Right cardiac atrium (tissue), 5 donors: ENCODE results near the gene BPIFB3. TPM values are rescaled to one million over a fixed set of nuclear protein-coding genes. Genes with fewer than 3 reads are reported as not detected.

Experiments used
- ATAC-seq, 2 donors: fragments of 200-7000 bp; cut with Tn5 transposase; one replicate each; pipeline versions ENCODE4 v1.8.0 to v1.9.1; 2020; ENCODE audit warnings: moderate library complexity in 2 of 2, mild to moderate bottlenecking in 1 of 2
- DNase-seq, 3 donors: peaks; one replicate each; pipeline ENCODE4 v3.0.0-alpha.2; 2020
- H3K27ac ChIP-seq: one replicate; pipeline ENCODE4 v1.5.1; 2013; ENCODE audit warnings: mild to moderate bottlenecking, low read length, control low read depth, moderate library complexity
- H3K27me3 ChIP-seq: one replicate; pipeline ENCODE4 v1.6.1; 2013; ENCODE audit not compliant: control insufficient read depth, insufficient read depth
- H3K4me1 ChIP-seq: one replicate; pipeline ENCODE4 v1.6.1; 2013; ENCODE audit warnings: low read length; ENCODE audit not compliant: control insufficient read depth, insufficient read depth
- H3K4me3 ChIP-seq: one replicate; pipeline ENCODE4 v1.5.1; 2013; ENCODE audit warnings: low read length, control low read depth
- H3K9me3 ChIP-seq: one replicate; pipeline ENCODE4 v1.6.1; 2013; ENCODE audit warnings: low read length; ENCODE audit not compliant: control insufficient read depth
- WGBS: extraction: QIAGEN DNeasy Blood & Tissue Kit; methylation state at CpG from one replicate; pipeline ENCODE4 v1.1.7; 2013; 5-methylcytosine and 5-hydroxymethylcytosine counted together
- intact Hi-C, 4 donors: fragments of 100-400 bp; cut with DNase I; formaldehyde crosslinking; loops; one replicate each; pipeline versions ENCODE4 v1.11.0 to v1.14.0; 2022 to 2023
- polyA plus RNA-seq: library from polyadenylated mRNA; stranded (reverse); fragments of 200-250 nt; gene quantifications from one replicate; pipeline ENCODE4 v1.2.3, GENCODE V29; 2013
- total RNA-seq, 4 donors: library from RNA; stranded (reverse); fragmentation: NEBNext Ultra II Directional; extraction: Animal tissue kit (Norgen Biotek cat#: 25700); gene quantifications; one replicate each; pipeline ENCODE4 v1.2.1, GENCODE V29; 2021
- donor health status: healthy with polysubstance abuse.
- donor health status: DM: no; HTN: yes; CAD: no.
- donor health status: DM: no; HTN: no; CAD: no.
- donor health status: DM: no; HTN: yes; CAD: no; lungs with severe emphysema.
- donor health status: DM: yes; HTN: yes; CAD: no.

Gene BPIFB3
- total and polyA plus RNA-seq, 5 donors = not detected

GRCh38 chr20:33018169-33018931, 35.4 kb upstream of the BPIFB3 start:
- Histone ChIP-seq H3K9me3 (no peaks in the 10 kb centered on the region), H3K27me3 (no peaks in the 10 kb centered on the region), H3K4me1 (no peaks in the 10 kb centered on the region), H3K27ac (no peak overlapping the region), H3K4me3 (no peak overlapping the region)
- ATAC-seq (no peak), DNase-seq (no peak)
- 72% methylated on average over 14 of the region's 14 CpGs for WGBS
- intact Hi-C loops = no loop called here

- Histone ChIP-seq H3K4me1 (no peaks in the 10 kb centered on the region), H3K27ac (no peak overlapping the region), H3K9me3 (no peaks in the 10 kb centered on the region), H3K27me3 (no peaks in the 10 kb centered on the region), H3K4me3 (no peak overlapping the region)
- WGBS = 90% methylated on average over 23 of the region's 23 CpGs
- no peak for DNase-seq
- no peak for ATAC-seq
- intact Hi-C loops = no loop called here
Observed at GRCh38 chr20:33019465-33020277, 34.0 kb upstream of the BPIFB3 start.

GRCh38 chr20:33020278-33021161, 33.2 kb upstream of the BPIFB3 start:
- Histone ChIP-seq H3K27me3 (no peaks in the 10 kb centered on the region), H3K4me1 (no peaks in the 10 kb centered on the region), H3K4me3 (no peak overlapping the region), H3K27ac (no peak overlapping the region), H3K9me3 (no peaks in the 10 kb centered on the region)
- intact Hi-C loops = no loop called here
- no peak for ATAC-seq
- no peak for DNase-seq
- WGBS = 89% methylated on average over 18 of the region's 18 CpGs

- H3K9me3 ChIP-seq = no peaks in the 10 kb centered on the region
- intact Hi-C loops = no loop called here
- H3K4me3 ChIP-seq = no peak overlapping the region
- DNase-seq = no peak
- WGBS = 73% methylated on average over 3 of the region's 3 CpGs
- no peaks in the 10 kb centered on the region for H3K4me1 ChIP-seq
- H3K27me3 ChIP-seq = no peaks in the 10 kb centered on the region
- ATAC-seq = no peak
- H3K27ac ChIP-seq = no peak overlapping the region
Observed at GRCh38 chr20:33021879-33022278, 31.8 kb upstream of the BPIFB3 start.

GRCh38 chr20:33022289-33022688, 31.4 kb upstream of the BPIFB3 start:
- no peak overlapping the region for H3K4me3 ChIP-seq
- intact Hi-C loops = no loop called here
- no peaks in the 10 kb centered on the region for H3K4me1 ChIP-seq
- DNase-seq (no peak), ATAC-seq (no peak)
- no peaks in the 10 kb centered on the region for H3K27me3 ChIP-seq
- WGBS = 65% methylated on average over 4 of the region's 4 CpGs
- H3K9me3 ChIP-seq = no peaks in the 10 kb centered on the region
- H3K27ac ChIP-seq = no peak overlapping the region

- DNase-seq = no peak
- intact Hi-C loops = no loop called here
- no peak for ATAC-seq
Observed at GRCh38 chr20:33022694-33023438, 30.8 kb upstream of the BPIFB3 start.

GRCh38 chr20:33023439-33024242, 30.1 kb upstream of the BPIFB3 start:
- Histone ChIP-seq H3K4me1 (no peaks in the 10 kb centered on the region), H3K9me3 (no peaks in the 10 kb centered on the region), H3K4me3 (no peak overlapping the region), H3K27me3 (no peaks in the 10 kb centered on the region), H3K27ac (no peak overlapping the region)
- ATAC-seq = no peak
- intact Hi-C loops = no loop called here
- 67% methylated on average over 6 of the region's 6 CpGs for WGBS
- no peak for DNase-seq

More at GRCh38 chr20:33022694-33023438, 30.8 kb upstream of the BPIFB3 start:
- WGBS = 83% methylated on average over 7 of the region's 7 CpGs
- H3K27me3 ChIP-seq = no peaks in the 10 kb centered on the region
- H3K4me3 ChIP-seq = no peak overlapping the region
- H3K9me3 ChIP-seq = no peaks in the 10 kb centered on the region
- no peak overlapping the region for H3K27ac ChIP-seq
- no peaks in the 10 kb centered on the region for H3K4me1 ChIP-seq

GRCh38 chr20:33024243-33024560, 29.5 kb upstream of the BPIFB3 start:
- H3K4me3 ChIP-seq = no peak overlapping the region
- intact Hi-C loops = no loop called here
- no peaks in the 10 kb centered on the region for H3K4me1 ChIP-seq
- ATAC-seq (no peak), DNase-seq (no peak)
- H3K9me3 ChIP-seq = no peaks in the 10 kb centered on the region
- H3K27ac ChIP-seq = no peak overlapping the region
- no peaks in the 10 kb centered on the region for H3K27me3 ChIP-seq
- 63% methylated on average over 1 of the region's 1 CpG for WGBS

GRCh38 chr20:33024609-33025317, 28.9 kb upstream of the BPIFB3 start:
- Histone ChIP-seq H3K27me3 (no peaks in the 10 kb centered on the region), H3K27ac (no peak overlapping the region), H3K4me3 (no peak overlapping the region), H3K9me3 (no peaks in the 10 kb centered on the region), H3K4me1 (no peaks in the 10 kb centered on the region)
- ATAC-seq (no peak), DNase-seq (no peak)
- intact Hi-C loops = no loop called here
- WGBS = 70% methylated on average over 5 of the region's 5 CpGs
